HG03280 (cell line): ENCODE data around the gene APBA2.
"Not testable (repeated sequence)": the region's sequence is repeated elsewhere in the genome, so short reads cannot be mapped to it uniquely, and the experiment has no call there.

Experiments used
- ATAC-seq: cut with Tn5 transposase; IDR thresholded peaks from one replicate; pipeline ENCODE4 v1.9.1; 2021; ENCODE audit warnings: mild to moderate bottlenecking, moderate library complexity; ENCODE audit not compliant: unreplicated experiment

The APBA2 gene

GRCh38 chr15:29031502-29032228, 145.9 kb downstream of the APBA2 start:
- no peak for ATAC-seq

- ATAC-seq: no peak
Observed at GRCh38 chr15:29032229-29032625, 146.5 kb downstream of the APBA2 start.

GRCh38 chr15:29032751-29033150, 147.0 kb downstream of the APBA2 start:
- no peak for ATAC-seq

GRCh38 chr15:29034151-29034550, 148.4 kb downstream of the APBA2 start:
- no peak for ATAC-seq

GRCh38 chr15:29034593-29035335, 149.0 kb downstream of the APBA2 start:
- no peak for ATAC-seq

GRCh38 chr15:29035336-29036285, 149.8 kb downstream of the APBA2 start:
- no peak for ATAC-seq

GRCh38 chr15:29037997-29038705, 152.4 kb downstream of the APBA2 start:
- no peak for ATAC-seq

- no peak for ATAC-seq
Observed at GRCh38 chr15:29039466-29040369, 153.9 kb downstream of the APBA2 start.

GRCh38 chr15:29040370-29040751, 154.6 kb downstream of the APBA2 start:
- ATAC-seq: no peak

GRCh38 chr15:29043736-29044502, 158.1 kb downstream of the APBA2 start:
- ATAC-seq: no peak

- ATAC-seq: no peak
Observed at GRCh38 chr15:29044503-29044901, 158.7 kb downstream of the APBA2 start.

- not testable (repeated sequence) for ATAC-seq
Observed at GRCh38 chr15:29045161-29045560, 159.4 kb downstream of the APBA2 start.

GRCh38 chr15:29045717-29046116, 159.9 kb downstream of the APBA2 start:
- ATAC-seq: no peak

- ATAC-seq: no peak
Observed at GRCh38 chr15:29046281-29046810, 160.6 kb downstream of the APBA2 start.

- no peak for ATAC-seq
Observed at GRCh38 chr15:29046977-29047376, 161.2 kb downstream of the APBA2 start.

GRCh38 chr15:29048011-29048410, 162.2 kb downstream of the APBA2 start:
- no peak for ATAC-seq

- ATAC-seq: no peak
Observed at GRCh38 chr15:29050870-29051269, 165.1 kb downstream of the APBA2 start.

- no peak for ATAC-seq
Observed at GRCh38 chr15:29051422-29051821, 165.6 kb downstream of the APBA2 start.

- no peak for ATAC-seq
Observed at GRCh38 chr15:29053006-29053405, 167.2 kb downstream of the APBA2 start.
